Panc1 (cell line): ENCODE results near the gene DNAJC16. TPM values are rescaled to one million over a fixed set of nuclear protein-coding genes. Genes with fewer than 3 reads are reported as not detected.

Source experiments
- ATAC-seq: fragments of 200-7000 bp; cut with Tn5 transposase; 2 replicates; pipeline ENCODE4 v1.9.1; 2020; ENCODE audit warnings: mild to moderate bottlenecking, moderate library complexity
- BruUV-seq: library from RNA; stranded (reverse); fragments of 400-500 nt; replicated peaks from 2 replicates; lab custom pipeline; 2021; lab: Mats Ljungman, UMichigan
- CTCF ChIA-PET: fragments of 300-600 bp; sonication (Branson Sonifier 250); formaldehyde crosslinking; loops from one replicate; lab custom pipeline; 2022; ENCODE audit warnings: antibody characterized with exemption; lab: Charles Lee
- POLR2A ChIA-PET: fragments of 300-600 bp; sonication (Branson Sonifier 250); formaldehyde crosslinking; loops from one replicate; lab custom pipeline; 2022; ENCODE audit warnings: antibody characterized with exemption; lab: Charles Lee
- DNase-seq: peaks from one replicate; pipeline ENCODE4 v3.0.0-alpha.2; 2010; ENCODE audit warnings: low read depth, low spot score
- H3K27ac ChIP-seq: 2 replicates; pipeline ENCODE4 v1.5.1; 2011; ENCODE audit warnings: mild to moderate bottlenecking, low read length, inconsistent platforms
- H3K27me3 ChIP-seq: fragments of 200-500 bp; sonication (Bioruptor generic); 2 replicates; pipeline ENCODE4 v1.6.0; 2014; ENCODE audit warnings: low read length, inconsistent platforms; ENCODE audit not compliant: control insufficient read depth, insufficient read depth
- H3K36me3 ChIP-seq: fragments of 200-500 bp; sonication (Bioruptor generic); 2 replicates; pipeline ENCODE4 v1.5.1; 2014; ENCODE audit warnings: inconsistent platforms, mild to moderate bottlenecking, low read length, moderate library complexity; ENCODE audit not compliant: control insufficient read depth, insufficient read depth
- H3K4me1 ChIP-seq: 2 replicates; pipeline ENCODE4 v1.5.1; 2011; ENCODE audit warnings: inconsistent platforms, mild to moderate bottlenecking, low read length, moderate library complexity; ENCODE audit not compliant: control insufficient read depth, insufficient read depth
- H3K4me3 ChIP-seq, 2 experiments: 2 replicates each; pipeline ENCODE4 v1.5.1; 2011 to 2012; ENCODE audit warnings: low read depth in 2 of 2, low read length in 2 of 2, mild to moderate bottlenecking in 2 of 2, inconsistent platforms in 1 of 2, moderate library complexity in 1 of 2
- H3K9me3 ChIP-seq: fragments of 200-500 bp; sonication (Bioruptor generic); 2 replicates; pipeline ENCODE4 v1.5.1; 2014; ENCODE audit warnings: low read depth, mild to moderate bottlenecking, inconsistent platforms, low read length, moderate library complexity; ENCODE audit not compliant: control insufficient read depth, insufficient read depth
- CTCF ChIP-seq: fragments of 450-650 bp; IDR thresholded peaks from 2 replicates; pipeline ENCODE4 v1.5.1; 2017; ENCODE audit warnings: mild to moderate bottlenecking
- POLR2AphosphoS5 ChIP-seq: IDR thresholded peaks from 2 replicates; pipeline ENCODE4 v1.6.1; 2012; ENCODE audit warnings: mild to moderate bottlenecking, low read depth, low read length, moderate library complexity
- REST ChIP-seq, 2 experiments: IDR thresholded peaks; 2 replicates each; pipeline ENCODE4 v1.6.1; 2011 to 2012; ENCODE audit warnings: low read depth in 2 of 2, control low read depth in 1 of 2, low read length in 1 of 2, mild to moderate bottlenecking in 1 of 2, moderate library complexity in 1 of 2; ENCODE audit not compliant: insufficient read depth in 1 of 2
- SIN3A ChIP-seq: IDR thresholded peaks from 2 replicates; pipeline ENCODE4 v1.6.1; 2012; ENCODE audit warnings: low read depth, mild to moderate bottlenecking, low read length, moderate library complexity, borderline replicate concordance; ENCODE audit not compliant: insufficient read depth
- TCF7L2 ChIP-seq: IDR thresholded peaks from 2 replicates; pipeline ENCODE4 v1.6.1; 2011; ENCODE audit warnings: mild to moderate bottlenecking, low read depth, low read length, inconsistent platforms
- in situ Hi-C: cut with HindIII; loops from 2 replicates; pipeline ENCODE4 v1.10.0; 2016; ENCODE audit warnings: low sequenced_read_pairs, low pct_unique_long_range_greater_than_20kb
- intact Hi-C: fragments of 100-400 bp; cut with micrococcal nuclease; formaldehyde crosslinking; loops from one replicate; pipeline ENCODE4 v1.10.0; 2022; ENCODE audit not compliant: unreplicated experiment
- total RNA-seq: library from RNA; stranded (reverse); gene quantifications from one replicate; pipeline ENCODE4 v1.2.1, GENCODE V29; 2021; ENCODE audit not compliant: unreplicated experiment

The DNAJC16 gene
- total RNA-seq, 1 experiment from 2014 or later: 22.0 TPM

- Histone ChIP-seq H3K27ac (no peak overlapping the region), H3K4me3 (no peak overlapping the region), H3K36me3 (peaks cover 6% of the 10 kb centered on the region), H3K9me3 (no peaks in the 10 kb centered on the region), H3K27me3 (no peaks in the 10 kb centered on the region), H3K4me1 (peaks cover 21% of the 10 kb centered on the region)
- in situ Hi-C loops (no loop called here), intact Hi-C loops (no loop called here)
- BruUV-seq: no TSS peak
- ATAC-seq (no peak), DNase-seq (no peak)
- ChIA-PET CTCF (no interaction called here), POLR2A (interaction anchor here (0.6 kb wide), 1 partner anchor 66 kb away, joined by 3 read pairs; no protein-coding TSS in a partner anchor)
- TF ChIP-seq REST (IDR thresholded peaks at IDR 0.05; ENCODE audit: insufficient read depth in 1 of 2, low read depth in 2 of 2, low read length in 1 of 2) (no peak), POLR2AphosphoS5 (no peak), SIN3A (no peak), CTCF (no peak), TCF7L2 (no peak)
Measured at GRCh38 chr1:15623435-15623834, 96.8 kb downstream of the DNAJC16 start.

- no peak for ATAC-seq
- Histone ChIP-seq H3K36me3 (peaks cover 10% of the 10 kb centered on the region), H3K4me3 (no peak overlapping the region), H3K9me3 (no peaks in the 10 kb centered on the region), H3K27ac (no peak overlapping the region), H3K27me3 (no peaks in the 10 kb centered on the region), H3K4me1 (peaks cover 17% of the 10 kb centered on the region)
- POLR2A ChIA-PET: no interaction called here
- DNase-seq: no peak
- no TSS peak for BruUV-seq
- CTCF ChIA-PET: no interaction called here
- no peak for TF ChIP-seq REST (IDR thresholded peaks at IDR 0.05; ENCODE audit: insufficient read depth in 1 of 2, low read depth in 2 of 2, low read length in 1 of 2)
- TF ChIP-seq CTCF: no peak
- no peak for TF ChIP-seq POLR2AphosphoS5
- TF ChIP-seq SIN3A: no peak
- no peak for TF ChIP-seq TCF7L2
- in situ Hi-C loops (no loop called here), intact Hi-C loops (no loop called here)
Measured at GRCh38 chr1:15624133-15624714, 97.6 kb downstream of the DNAJC16 start.
